HG03469 (cell line): Measurements from ENCODE around the gene ATP13A5.
A peak's percentile ranks its signal among the peaks of the same experiment; 100 is the strongest.

ENCODE experiments used
- ATAC-seq: cut with Tn5 transposase; IDR thresholded peaks from one replicate; pipeline ENCODE4 v1.9.1; 2021; ENCODE audit warnings: mild to moderate bottlenecking, moderate library complexity, moderate number of reproducible peaks; ENCODE audit not compliant: unreplicated experiment

The ATP13A5 gene

GRCh38 chr3:193378706-193379105 is at the start of gene ATP13A5:
Gene ATP13A5 (minus strand): TSS chr3:193378753. CDS start chr3:193378725, 28 bp downstream.
- ATAC-seq = no peak

GRCh38 chr3:193418576-193419373 is 40.2 kb upstream of the ATP13A5 start:
- ATAC-seq = no peak

GRCh38 chr3:193416629-193417028 is 38.1 kb upstream of the ATP13A5 start:
- no peak for ATAC-seq

GRCh38 chr3:193407688-193408087 is 29.1 kb upstream of the ATP13A5 start:
- ATAC-seq = no peak

GRCh38 chr3:193407112-193407511 is 28.6 kb upstream of the ATP13A5 start:
- ATAC-seq = no peak

- no peak for ATAC-seq
Measured at GRCh38 chr3:193403307-193403706, 24.8 kb upstream of the ATP13A5 start.

GRCh38 chr3:193400304-193400703 is 21.8 kb upstream of the ATP13A5 start:
- ATAC-seq = no peak

GRCh38 chr3:193396451-193397244 is 18.1 kb upstream of the ATP13A5 start:
- ATAC-seq = no peak

- ATAC-seq = no peak
Measured at GRCh38 chr3:193391902-193392301, 13.3 kb upstream of the ATP13A5 start.

GRCh38 chr3:193389335-193389734 is 10.8 kb upstream of the ATP13A5 start:
- ATAC-seq = no peak

- no peak for ATAC-seq
Measured at GRCh38 chr3:193388361-193388760, 9.8 kb upstream of the ATP13A5 start.

- ATAC-seq = no peak
Measured at GRCh38 chr3:193387596-193387995, 9.0 kb upstream of the ATP13A5 start.

- no peak for ATAC-seq
Measured at GRCh38 chr3:193377591-193377990, 962 bp downstream of the ATP13A5 start.

- no peak for ATAC-seq
Measured at GRCh38 chr3:193375614-193376013, 2.9 kb downstream of the ATP13A5 start.

- no peak for ATAC-seq
Measured at GRCh38 chr3:193372783-193373182, 5.8 kb downstream of the ATP13A5 start.

GRCh38 chr3:193367868-193368267 is 10.7 kb downstream of the ATP13A5 start:
- ATAC-seq = no peak

- no peak for ATAC-seq
Measured at GRCh38 chr3:193357291-193357690, 21.3 kb downstream of the ATP13A5 start.

GRCh38 chr3:193354423-193354822 is 24.1 kb downstream of the ATP13A5 start:
- no peak for ATAC-seq

- no peak for ATAC-seq
Measured at GRCh38 chr3:193350744-193351143, 27.8 kb downstream of the ATP13A5 start.

GRCh38 chr3:193348686-193349085 is 29.9 kb downstream of the ATP13A5 start:
- ATAC-seq = no peak

- peak; percentile 62 for ATAC-seq
Measured at GRCh38 chr3:193347521-193348501, 30.7 kb downstream of the ATP13A5 start.
